GM19043 (cell line): ENCODE data around the gene RNF141.

Experiments
- ATAC-seq: cut with Tn5 transposase; IDR thresholded peaks from one replicate; pipeline ENCODE4 v1.9.1; 2021; ENCODE audit warnings: low read depth; ENCODE audit not compliant: unreplicated experiment

RNF141 gene

DNA sequence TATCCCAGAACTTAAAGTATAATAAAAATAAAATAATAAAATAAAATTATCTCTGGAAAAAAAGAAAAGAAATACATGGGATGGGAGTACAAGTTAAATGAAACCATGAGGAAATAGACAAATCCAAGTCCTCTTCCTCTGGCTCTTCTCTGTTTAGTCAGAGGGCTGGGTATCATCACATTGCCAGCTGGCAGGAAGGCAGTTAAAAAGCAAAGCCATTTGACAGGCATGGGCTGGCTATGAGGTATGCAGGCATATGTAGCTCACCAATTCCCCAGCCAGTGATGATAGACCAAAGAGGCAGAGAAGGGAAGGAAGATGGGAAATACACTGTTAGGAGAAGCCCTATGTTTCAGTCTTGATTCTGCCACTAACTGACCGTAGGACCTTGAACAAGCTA lies 21.0 kb upstream of the RNF141 start:
- ATAC-seq = no peak

GRCh38 chr11:10561043-10561818 lies 20.2 kb upstream of the RNF141 start:
- no peak for ATAC-seq

- ATAC-seq = no peak
These were observed 17.3 kb upstream of the RNF141 start for GRCh38 chr11:10558288-10558687.

GRCh38 chr11:10556590-10556989 lies 15.6 kb upstream of the RNF141 start:
- no peak for ATAC-seq

DNA sequence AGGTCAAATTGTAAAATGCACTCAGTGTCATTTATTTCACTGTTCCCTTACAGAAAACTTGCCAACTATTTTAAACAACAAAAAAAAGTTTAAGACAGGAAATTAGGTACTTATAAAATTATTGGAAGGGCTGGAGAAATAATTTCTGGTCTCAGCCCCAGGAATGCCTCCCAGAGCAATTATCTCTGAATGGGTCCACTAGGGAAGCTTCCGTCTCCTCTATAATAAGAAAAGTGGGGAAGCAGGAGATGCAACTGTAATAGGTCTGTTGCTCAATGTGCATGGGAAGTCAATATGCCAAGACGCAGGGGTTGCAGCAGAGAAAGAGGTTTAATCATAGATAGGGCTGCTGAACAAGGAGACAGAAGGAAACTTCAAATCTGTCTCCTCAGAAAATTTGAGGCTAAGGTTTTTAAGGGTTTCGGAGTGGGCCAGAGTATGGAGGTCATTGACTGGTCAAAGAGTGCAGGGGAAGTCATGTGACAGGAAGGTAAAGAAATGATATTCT lies 10.9 kb upstream of the RNF141 start:
- no peak for ATAC-seq

GRCh38 chr11:10551290-10551592 lies 10.3 kb upstream of the RNF141 start:
- no peak for ATAC-seq

- ATAC-seq = no peak
These were observed 9.7 kb upstream of the RNF141 start for GRCh38 chr11:10550503-10551289.

DNA sequence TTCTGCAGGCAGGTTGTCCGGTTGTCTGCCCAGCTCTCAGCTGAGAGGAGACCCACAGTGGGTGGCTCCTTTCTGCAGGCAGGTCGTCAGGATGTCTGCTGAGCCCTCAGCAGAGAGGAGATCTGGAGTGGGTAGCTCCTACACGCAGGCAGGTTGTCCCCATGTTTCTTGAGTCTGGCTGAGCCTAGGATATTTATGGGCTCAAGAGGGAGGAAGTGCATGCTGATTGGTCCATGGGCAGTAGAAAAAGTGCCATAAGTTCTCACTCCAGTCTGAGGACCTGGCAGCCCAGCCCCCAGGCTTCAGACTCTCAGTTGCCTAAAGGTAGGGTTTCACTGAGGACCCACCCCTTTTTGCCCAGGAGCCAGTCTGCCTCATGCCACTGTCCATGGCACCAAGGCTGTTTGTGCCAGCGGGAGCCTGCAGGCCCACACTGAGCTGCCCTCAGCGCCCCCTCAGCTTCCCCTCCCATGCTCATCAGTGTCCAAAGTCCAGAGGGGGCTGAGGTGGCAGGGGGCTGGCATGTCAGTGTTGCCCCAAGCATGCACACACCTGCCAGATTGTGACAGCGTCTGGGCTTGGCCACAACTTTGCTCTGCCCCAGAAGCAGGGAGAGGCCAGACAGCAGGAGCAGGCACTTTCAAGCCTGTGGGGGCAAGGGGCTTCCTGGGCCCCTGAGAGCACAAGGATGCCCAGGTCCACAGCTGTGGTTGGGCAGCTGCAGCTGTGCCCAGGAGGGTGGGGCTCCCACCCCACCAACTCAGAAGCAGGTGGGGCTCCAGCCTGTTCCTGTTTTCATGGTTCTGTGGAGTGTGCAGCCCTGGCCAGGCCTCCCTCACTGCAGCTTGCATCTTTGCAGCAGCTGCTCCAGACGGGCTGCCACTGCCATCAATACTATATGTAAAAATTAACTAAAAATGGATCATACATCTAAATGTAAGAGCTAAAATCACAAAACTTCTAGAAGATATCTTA lies 3.8 kb upstream of the RNF141 start:
- no peak for ATAC-seq

GRCh38 chr11:10543782-10544181 lies 2.8 kb upstream of the RNF141 start:
- no peak for ATAC-seq

- no peak for ATAC-seq
These were observed 1.8 kb upstream of the RNF141 start for GRCh38 chr11:10542776-10543175.

DNA sequence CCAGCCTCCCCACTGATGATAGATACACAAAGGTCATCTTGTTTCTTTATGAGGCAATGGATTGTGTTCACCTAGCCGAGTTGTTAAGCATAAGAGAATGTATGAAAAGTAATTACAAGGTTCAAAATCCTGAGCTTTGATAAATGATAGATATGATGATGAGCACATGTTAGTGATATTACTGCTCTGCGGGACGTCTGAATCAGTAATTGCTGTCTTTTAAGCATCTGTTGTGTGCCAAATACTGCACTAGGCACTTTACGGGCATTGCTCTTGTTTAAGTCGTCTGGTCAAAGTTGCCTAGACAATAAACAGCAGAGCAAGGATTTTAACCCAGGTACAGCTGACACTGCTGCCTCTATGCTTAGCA lies 559 bp upstream of the RNF141 start:
- no peak for ATAC-seq

- peak; percentile 24 for ATAC-seq
These were observed 457 bp downstream of the RNF141 start for GRCh38 chr11:10540546-10540914.

DNA sequence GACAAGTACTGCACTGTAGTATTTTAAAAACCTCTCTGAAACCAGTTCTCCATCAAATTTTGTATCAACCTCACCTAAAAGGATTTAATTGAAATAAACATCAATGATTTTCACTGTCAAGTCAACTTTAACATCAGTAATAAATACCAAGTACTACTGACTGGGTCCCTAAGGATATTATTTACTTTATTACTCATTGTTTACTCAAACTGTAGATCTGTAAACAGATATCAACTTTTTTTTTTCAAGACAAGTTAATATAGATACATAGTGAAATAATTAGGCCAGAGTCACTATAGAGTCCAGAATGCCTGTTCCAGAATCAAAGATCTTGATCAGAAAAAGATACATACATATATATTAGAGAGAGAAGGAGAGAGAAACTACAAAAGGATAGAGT lies 1.6 kb downstream of the RNF141 start:
- no peak for ATAC-seq

- ATAC-seq = no peak
These were observed 2.1 kb downstream of the RNF141 start for GRCh38 chr11:10538924-10539323.

- no peak for ATAC-seq
These were observed 3.4 kb downstream of the RNF141 start for GRCh38 chr11:10537600-10537999.

GRCh38 chr11:10534316-10534715 lies 6.7 kb downstream of the RNF141 start:
- no peak for ATAC-seq

DNA sequence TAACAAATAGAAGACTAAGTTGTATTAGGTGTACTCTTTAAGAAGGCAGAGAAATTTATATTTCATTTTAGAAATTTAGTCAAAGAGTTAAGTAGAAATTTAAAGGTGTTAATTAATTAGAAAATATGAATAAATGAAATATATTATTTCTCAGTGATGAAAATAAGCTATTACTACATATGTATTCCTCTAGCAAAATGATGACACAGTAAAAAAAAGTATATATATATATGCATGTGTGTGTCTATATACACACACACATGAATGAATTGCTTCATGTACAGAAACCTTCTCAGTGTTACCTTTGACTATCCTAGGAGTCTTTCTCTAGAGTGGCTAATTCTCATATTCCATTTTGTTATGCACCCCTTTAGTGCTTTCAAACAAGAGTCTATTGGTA lies 7.7 kb downstream of the RNF141 start:
- no peak for ATAC-seq

GRCh38 chr11:10532526-10532925 lies 8.5 kb downstream of the RNF141 start:
- ATAC-seq = no peak

GRCh38 chr11:10529279-10529678 lies 11.7 kb downstream of the RNF141 start:
- no peak for ATAC-seq

- ATAC-seq = no peak
These were observed 12.9 kb downstream of the RNF141 start for GRCh38 chr11:10528121-10528520.
